ENCODE results near the gene EFCAB8. TPM values are rescaled to one million over a fixed set of nuclear protein-coding genes. Genes with fewer than 3 reads are reported as not detected.
A peak's percentile ranks its signal among the peaks of the same experiment; 100 is the strongest.

Gene EFCAB8, protein sequence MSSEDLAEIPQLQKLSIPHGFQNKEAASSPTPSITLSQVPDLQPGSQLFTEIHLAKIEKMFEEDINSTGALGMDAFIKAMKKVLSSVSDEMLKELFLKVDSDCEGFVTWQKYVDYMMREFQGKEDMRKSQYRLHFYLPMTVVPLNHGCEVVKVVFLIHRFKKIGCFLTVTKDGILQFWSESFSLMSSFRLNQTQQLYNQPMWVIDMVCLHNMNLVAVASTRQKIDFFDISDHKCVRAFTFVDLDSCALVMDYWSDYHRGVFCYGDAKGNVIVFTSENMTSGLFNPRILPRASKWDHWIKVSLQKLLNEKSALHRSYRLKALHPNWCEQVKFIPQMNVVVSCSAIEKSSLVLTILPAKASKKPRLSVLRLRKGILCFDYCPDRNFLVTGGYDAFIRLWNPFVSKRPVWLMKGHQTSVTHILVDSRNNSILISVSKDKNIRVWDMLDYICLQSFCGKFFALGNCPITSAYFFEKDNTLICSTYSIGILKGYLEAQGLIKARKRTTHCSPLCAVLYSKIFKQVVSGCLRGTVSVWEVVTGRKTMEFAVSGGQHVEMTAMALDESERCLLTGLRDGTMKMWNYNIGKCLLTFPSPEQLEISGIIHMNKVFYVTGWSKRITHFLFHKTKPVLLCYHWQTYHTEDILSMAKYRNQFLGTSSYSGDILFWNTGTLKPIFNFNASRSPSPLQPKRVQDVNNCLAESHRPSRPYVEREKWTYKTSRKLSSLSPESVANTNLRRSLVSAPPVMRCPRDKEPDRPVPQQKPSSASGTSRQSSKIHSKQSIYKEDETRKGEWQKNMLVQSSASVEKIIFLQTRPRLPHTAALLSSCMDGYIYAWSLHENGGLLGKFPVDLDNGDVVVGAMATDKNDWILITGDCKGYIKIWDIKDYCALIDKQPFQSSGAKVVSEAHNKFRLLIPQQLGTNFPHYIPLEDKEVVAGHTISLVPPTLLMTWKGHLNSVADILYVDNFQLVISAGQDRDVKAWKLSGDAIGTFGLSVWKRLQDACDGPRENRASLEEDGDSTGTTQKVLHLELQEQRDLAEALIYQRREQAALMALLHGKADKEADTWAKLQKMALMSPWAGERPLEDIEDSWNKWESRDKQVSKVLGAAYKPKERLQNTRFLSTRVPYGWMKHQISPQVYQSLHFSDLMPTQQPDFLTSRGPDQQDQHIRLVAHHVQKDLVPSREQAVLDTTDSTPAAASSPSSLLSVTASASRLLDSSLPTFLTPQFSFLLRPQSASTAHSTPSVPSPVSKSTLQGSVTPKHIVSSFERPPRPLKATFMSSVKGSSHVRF
- total RNA-seq (1 to 10 TPM in 1 of 2 donors, under 1 TPM in 1; 0.32 to 1.8 TPM), total RNA-seq (2.2 to 3.4 reads per million in 2 donors)

DNA sequence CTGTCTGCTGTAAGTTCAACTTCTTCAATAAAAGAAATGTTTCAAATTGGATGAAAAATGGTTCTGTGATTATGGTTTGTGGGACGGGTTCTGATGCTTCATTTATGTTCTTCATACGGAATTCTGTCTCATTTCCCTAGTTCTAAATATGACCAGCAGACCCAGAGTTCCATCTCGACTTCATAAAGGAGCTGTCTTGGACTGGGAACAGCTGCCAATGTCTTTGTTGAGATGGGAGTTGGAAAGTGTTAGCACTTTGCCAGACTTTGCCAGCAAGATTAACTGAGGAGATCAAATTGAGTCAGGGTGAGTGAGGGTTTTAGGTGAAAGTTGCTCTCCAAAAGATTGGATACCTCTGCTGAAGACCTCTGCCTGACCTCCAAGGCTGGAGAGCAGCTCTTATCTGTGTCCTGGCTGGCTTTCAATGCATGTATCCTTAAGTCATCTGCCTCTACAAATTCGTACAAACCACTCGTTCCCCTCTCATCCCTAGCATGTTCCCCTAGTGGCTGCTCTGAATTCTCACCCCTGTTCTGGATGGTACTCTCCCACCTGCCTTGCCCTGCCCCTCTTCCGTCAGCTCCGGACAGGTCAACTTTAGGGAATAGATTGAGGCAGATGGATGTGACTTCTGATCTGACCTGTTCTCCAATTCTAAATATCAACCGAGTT, at the start of gene EFCAB8:
EFCAB8 (plus strand) TSS at position 223 of the 672 bp plus-strand sequence. CDS start 4,870 bp downstream, outside the sequence.
- Mint-ChIP-seq H3K36me3 (ENCODE audit: low read depth) (peaks cover 6% of the 10 kb centered on the region), H3K4me3 (peak within 1 kb of the TSS; percentile 31), H3K27ac (peak within 1 kb of the TSS; percentile 89), H3K4me1 (peaks cover 25% of the 10 kb centered on the region), H3K27me3 (no peaks in the 10 kb centered on the region)
- DNase-seq, result no peak
- H3K9me3 ChIP-seq (ENCODE audit: control insufficient read depth, low read length, poor library complexity, severe bottlenecking), result no peaks in the 10 kb centered on the region
- peak; percentile 16 for ATAC-seq

DNA sequence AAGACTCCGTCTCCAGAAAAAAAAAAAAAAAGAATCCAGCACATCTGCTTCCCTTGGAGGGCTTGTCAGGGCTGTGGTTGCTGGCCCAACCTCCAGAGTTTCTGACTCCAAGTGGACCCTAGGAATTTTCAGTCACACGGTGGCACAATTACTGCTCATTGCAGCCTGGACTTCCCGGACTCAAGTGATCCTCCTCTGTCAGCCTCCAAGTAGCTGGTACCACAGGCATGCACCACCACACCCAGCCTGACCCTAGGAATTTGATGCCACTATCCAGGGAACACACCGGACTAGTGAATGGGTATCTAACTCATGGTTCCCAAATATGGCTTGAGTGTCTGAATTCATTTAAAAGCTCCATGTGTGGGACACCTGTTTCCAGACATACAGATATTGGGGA, 48.8 kb upstream of the EFCAB8 start:
- H3K4me1 Mint-ChIP-seq, result peaks cover 4% of the 10 kb centered on the region

DNA sequence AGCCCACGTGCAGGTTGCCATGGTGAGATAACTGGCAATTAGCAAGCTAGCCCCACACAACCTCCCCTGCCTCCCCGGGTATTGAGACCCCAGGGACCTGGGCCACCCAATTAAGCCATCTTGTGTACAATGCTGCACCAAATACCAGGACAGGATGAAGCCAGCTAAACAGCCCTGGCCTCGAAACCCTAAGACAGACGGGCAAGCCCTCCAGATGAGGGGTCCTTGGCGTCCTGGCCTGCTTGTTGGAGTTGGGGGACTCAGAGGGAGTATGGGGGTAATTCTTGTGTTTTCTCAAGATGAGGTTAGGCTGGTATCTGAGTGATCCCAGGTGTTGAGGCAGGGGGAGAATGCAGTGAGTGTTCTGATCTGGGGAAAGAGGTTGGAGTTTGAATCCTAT, 47.8 kb upstream of the EFCAB8 start:
- H3K9me3 ChIP-seq (ENCODE audit: control insufficient read depth, low read length, poor library complexity, severe bottlenecking), result no peaks in the 10 kb centered on the region
- peak overlapping the region; percentile 9 for H3K27ac Mint-ChIP-seq
- no peak overlapping the region for H3K4me3 Mint-ChIP-seq
- ATAC-seq, result no peak
- peaks cover 3% of the 10 kb centered on the region for H3K36me3 Mint-ChIP-seq (ENCODE audit: low read depth)
- DNase-seq, result no peak
- H3K27me3 Mint-ChIP-seq, result no peaks in the 10 kb centered on the region
- peaks cover 4% of the 10 kb centered on the region for H3K4me1 Mint-ChIP-seq

More for the DNA sequence above, 48.8 kb upstream of the EFCAB8 start:
- peaks cover 4% of the 10 kb centered on the region for H3K36me3 Mint-ChIP-seq (ENCODE audit: low read depth)
- DNase-seq (no peak), ATAC-seq (no peak)
- no peaks in the 10 kb centered on the region for H3K27me3 Mint-ChIP-seq
- H3K4me3 Mint-ChIP-seq, result no peak overlapping the region
- no peak overlapping the region for H3K27ac Mint-ChIP-seq
- no peaks in the 10 kb centered on the region for H3K9me3 ChIP-seq (ENCODE audit: control insufficient read depth, low read length, poor library complexity, severe bottlenecking)

DNA sequence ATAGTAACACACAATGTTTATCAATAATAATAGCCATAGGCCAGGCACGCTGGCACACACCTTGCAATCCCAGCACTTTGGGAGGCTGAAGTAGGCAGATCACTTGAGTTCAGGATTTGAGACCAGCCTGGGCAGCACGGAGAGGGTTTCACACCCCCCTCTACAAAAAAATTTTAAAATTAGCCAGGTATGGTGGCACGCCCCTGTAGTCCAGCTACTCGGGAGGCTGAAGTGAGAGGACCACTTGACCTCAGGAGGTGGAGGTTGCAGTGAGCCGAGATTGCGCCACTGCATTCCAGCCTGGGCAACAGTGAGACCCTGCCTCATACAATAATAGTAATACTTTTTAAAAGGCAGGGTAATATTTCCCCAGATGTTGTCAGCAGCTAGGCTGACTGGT, 46.8 kb upstream of the EFCAB8 start:
- peak overlapping the region; percentile 9 for H3K27ac Mint-ChIP-seq
- peaks cover 2% of the 10 kb centered on the region for H3K4me1 Mint-ChIP-seq
- H3K27me3 Mint-ChIP-seq, result no peaks in the 10 kb centered on the region
- H3K9me3 ChIP-seq (ENCODE audit: control insufficient read depth, low read length, poor library complexity, severe bottlenecking), result no peaks in the 10 kb centered on the region
- H3K36me3 Mint-ChIP-seq (ENCODE audit: low read depth), result no peaks in the 10 kb centered on the region
- DNase-seq (no peak), ATAC-seq (no peak)
- no peak overlapping the region for H3K4me3 Mint-ChIP-seq

DNA sequence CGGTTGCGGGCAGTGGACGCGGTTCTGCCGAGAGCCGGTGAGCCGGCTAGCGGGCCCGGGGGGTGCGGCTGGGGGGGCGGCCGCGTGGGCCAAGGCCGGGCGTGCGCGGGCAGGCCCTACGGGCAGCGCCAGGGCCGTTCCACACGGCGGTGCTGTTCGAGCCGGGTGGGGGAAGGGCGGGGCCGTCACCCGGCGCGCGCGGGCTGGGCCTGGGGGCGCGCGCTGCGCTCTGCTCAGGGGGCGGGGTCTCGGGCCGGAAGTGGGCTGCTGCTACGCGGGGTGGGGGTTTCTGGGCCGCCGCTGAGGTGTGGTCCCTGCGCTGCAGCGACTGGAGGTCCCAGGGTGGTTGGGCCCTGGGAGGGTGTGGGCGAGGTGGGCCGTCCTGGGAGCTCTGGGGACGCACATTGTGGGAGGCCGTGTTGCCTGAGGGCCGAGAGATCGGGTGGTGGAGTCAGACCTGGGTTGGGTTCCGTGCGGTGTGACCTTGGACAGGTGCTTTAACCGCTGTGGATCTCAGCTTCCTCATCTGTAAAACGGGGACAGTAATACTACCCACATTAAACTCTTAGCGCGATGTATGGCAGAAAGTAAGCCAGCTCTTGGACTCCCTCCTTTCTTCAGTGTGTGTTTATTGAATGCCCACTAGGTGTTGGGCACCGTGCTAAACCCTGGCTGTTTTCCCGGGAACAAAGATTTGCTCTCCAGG, 38.6 kb upstream of the EFCAB8 start:
- peaks cover 37% of the 10 kb centered on the region for H3K4me1 Mint-ChIP-seq
- peak in 1 of 3 donors; percentile 89 for DNase-seq
- no peaks in the 10 kb centered on the region for H3K36me3 Mint-ChIP-seq (ENCODE audit: low read depth)
- peak; percentile 77 for ATAC-seq
- H3K27me3 Mint-ChIP-seq, result no peaks in the 10 kb centered on the region
- peak overlapping the region; percentile 95 for H3K4me3 Mint-ChIP-seq
- H3K27ac Mint-ChIP-seq, result peak overlapping the region; percentile 94
- H3K9me3 ChIP-seq (ENCODE audit: control insufficient read depth, low read length, poor library complexity, severe bottlenecking), result no peaks in the 10 kb centered on the region

DNA sequence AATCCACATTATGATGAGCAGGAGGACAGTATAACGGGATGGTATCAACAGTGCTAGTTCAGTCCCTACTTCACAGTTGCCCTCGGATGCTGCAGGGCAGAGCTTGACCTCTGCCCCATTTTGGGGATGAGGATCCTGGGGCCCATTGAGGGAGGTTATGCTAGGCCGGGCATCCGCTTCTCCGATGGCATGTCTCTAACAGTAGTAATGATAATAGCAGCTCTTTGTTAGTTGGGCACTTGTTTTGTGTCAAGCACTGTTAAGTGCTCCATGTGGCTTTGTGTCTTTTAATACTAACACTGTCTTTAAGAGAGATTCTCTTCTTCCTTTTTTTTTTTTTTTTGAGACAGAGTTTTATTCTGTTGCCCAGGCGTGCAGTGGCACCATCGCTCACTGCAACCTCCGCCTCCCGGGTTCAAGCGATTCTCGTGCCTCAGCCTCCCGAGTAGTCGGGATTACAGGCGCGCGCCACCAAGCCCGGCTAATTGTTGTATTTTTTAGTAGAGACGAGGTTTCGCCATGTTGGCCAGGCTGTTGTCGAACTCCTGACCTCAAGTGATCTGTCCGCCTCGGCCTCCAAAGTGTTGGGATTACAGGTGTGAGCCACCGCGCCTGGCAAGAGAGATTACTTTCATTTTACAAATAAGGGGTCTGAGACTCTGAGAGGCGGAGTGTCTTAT, 37.9 kb upstream of the EFCAB8 start:
- no peak for DNase-seq
- H3K9me3 ChIP-seq (ENCODE audit: control insufficient read depth, low read length, poor library complexity, severe bottlenecking), result no peaks in the 10 kb centered on the region
- Mint-ChIP-seq H3K4me1 (peaks cover 40% of the 10 kb centered on the region), H3K27ac (peak overlapping the region; percentile 94), H3K36me3 (ENCODE audit: low read depth) (no peaks in the 10 kb centered on the region), H3K27me3 (no peaks in the 10 kb centered on the region), H3K4me3 (peak overlapping the region; percentile 95)
- ATAC-seq, result no peak

DNA sequence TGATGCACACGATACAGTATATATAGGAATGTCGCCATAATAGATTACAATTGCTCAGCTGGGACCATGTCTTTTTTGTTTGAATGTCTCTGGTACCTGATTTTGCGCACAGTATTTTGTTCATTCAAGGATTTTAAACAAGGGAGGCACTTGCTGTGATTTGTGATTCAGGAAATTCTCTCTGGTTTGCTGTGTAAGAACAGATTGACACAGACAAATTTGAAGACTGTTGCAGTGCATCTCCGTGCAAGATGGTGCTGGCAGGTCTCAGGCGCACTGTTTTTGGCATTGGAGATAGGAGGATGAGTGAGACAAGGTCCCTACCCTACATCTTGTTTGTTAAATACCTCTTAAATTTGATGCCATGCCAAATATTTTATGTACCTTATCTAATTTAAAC, 36.5 kb upstream of the EFCAB8 start:
- no peaks in the 10 kb centered on the region for H3K9me3 ChIP-seq (ENCODE audit: control insufficient read depth, low read length, poor library complexity, severe bottlenecking)
- no peak for ATAC-seq
- Mint-ChIP-seq H3K36me3 (ENCODE audit: low read depth) (no peaks in the 10 kb centered on the region), H3K27me3 (no peaks in the 10 kb centered on the region), H3K4me3 (peak overlapping the region; percentile 95), H3K4me1 (peaks cover 43% of the 10 kb centered on the region), H3K27ac (peak overlapping the region; percentile 86)
- no peak for DNase-seq

DNA sequence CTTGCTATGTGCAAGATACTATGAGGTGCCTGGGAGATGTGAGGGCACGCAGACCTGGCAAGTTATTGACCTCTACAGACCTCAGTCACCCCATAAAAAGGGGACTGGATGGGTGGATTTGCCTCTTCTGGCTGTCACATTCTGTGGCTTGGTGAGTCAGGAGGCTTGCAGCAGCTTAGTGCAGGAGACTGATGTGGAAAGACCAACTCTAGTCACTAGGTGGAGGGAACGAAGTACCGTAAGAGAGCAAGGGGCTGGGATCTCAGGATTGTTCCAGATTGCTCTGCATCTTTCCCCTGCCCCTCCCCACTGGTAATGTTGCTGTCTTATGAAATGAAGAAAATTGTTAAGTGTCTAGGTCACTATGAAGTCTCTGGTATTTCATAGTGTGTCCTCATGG, 35.6 kb upstream of the EFCAB8 start:
- no peaks in the 10 kb centered on the region for H3K9me3 ChIP-seq (ENCODE audit: control insufficient read depth, low read length, poor library complexity, severe bottlenecking)
- H3K4me3 Mint-ChIP-seq, result peak overlapping the region; percentile 68
- H3K36me3 Mint-ChIP-seq (ENCODE audit: low read depth), result peaks cover 3% of the 10 kb centered on the region
- H3K27ac Mint-ChIP-seq, result peak overlapping the region; percentile 86
- ATAC-seq (no peak), DNase-seq (no peak)
- H3K27me3 Mint-ChIP-seq, result no peaks in the 10 kb centered on the region
- H3K4me1 Mint-ChIP-seq, result peaks cover 47% of the 10 kb centered on the region

DNA sequence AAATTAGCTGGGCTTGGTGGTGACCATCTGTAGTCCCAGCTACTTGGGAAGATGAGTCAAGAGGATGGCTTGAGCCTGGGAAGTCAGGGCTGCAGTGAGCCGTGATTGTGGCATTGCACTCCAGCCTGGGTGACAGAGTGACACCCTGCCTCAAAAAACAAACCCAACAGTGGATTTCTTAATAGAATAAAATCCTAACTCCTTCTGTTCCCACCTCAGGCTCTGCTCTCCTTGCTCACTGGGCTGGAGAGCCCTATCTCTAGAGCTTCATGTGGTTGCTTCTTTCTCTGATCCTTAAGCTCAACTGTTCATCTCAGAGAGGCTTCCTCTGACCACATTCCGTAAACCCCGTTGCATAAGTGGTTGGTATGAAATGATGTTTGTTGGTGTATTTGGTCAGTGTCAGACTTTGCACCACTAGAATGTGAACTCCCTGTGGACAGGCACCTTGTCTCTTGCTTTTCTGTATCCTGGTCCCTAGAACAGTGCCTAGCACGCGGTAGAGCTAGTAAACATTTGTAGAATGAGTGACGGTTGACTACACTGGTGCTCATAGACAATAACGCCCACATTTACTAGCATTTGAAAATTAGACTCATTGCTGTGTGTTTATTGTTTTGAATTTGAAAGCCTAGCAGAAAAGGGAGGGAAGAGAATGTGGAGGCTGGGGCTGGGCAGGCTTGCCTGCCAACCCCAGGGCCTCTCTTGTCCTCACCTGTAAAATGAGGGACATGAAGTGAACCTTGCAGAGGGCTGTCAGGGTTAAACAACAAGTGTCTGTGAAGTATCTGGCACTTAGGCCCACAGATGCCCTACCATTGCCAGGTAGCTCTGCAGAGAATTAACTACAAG, 34.8 kb upstream of the EFCAB8 start:
- peak overlapping the region; percentile 68 for H3K4me3 Mint-ChIP-seq
- DNase-seq (no peak), ATAC-seq (no peak)
- no peaks in the 10 kb centered on the region for H3K27me3 Mint-ChIP-seq
- peaks cover 4% of the 10 kb centered on the region for H3K36me3 Mint-ChIP-seq (ENCODE audit: low read depth)
- H3K27ac Mint-ChIP-seq, result peak overlapping the region; percentile 86
- H3K9me3 ChIP-seq (ENCODE audit: control insufficient read depth, low read length, poor library complexity, severe bottlenecking), result no peaks in the 10 kb centered on the region
- peaks cover 51% of the 10 kb centered on the region for H3K4me1 Mint-ChIP-seq

DNA sequence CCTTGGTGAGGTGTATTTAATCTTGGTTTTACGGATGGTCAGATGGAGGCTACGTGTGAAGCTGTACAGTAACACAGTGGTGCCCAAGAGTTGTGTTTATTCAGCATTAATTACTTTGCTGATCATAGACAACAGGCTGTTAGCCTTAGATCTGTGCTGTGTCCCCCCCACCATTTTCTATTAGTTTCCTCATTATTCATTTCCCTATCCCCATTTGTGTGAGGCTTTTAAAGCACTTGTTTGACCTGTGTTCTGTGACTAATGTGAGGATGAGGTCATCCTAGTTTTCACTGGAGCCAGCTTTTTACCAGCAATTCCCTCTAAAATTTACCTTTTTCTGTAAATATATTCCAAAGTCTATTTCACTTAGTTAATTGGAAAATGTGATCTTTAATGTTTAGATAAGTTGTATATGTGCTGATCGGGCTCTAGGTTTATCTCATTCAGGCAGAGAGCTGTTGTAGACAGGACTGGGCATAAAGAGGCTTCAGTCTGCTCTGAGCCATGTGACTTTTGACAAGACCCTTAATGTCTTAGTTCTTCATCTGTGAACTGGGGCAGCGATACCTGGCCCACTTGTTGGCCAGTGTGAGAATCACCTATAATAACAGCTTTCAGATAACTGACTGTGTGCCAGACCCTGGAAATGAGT, 30.6 kb upstream of the EFCAB8 start:
- ATAC-seq, result no peak
- H3K9me3 ChIP-seq (ENCODE audit: control insufficient read depth, low read length, poor library complexity, severe bottlenecking), result no peaks in the 10 kb centered on the region
- Mint-ChIP-seq H3K4me1 (peaks cover 44% of the 10 kb centered on the region), H3K27me3 (no peaks in the 10 kb centered on the region), H3K36me3 (ENCODE audit: low read depth) (peaks cover 6% of the 10 kb centered on the region), H3K27ac (peak overlapping the region; percentile 14), H3K4me3 (no peak overlapping the region)
- no peak for DNase-seq

All from T-helper 17 cell (primary cell).